ENCODE results near the gene CHP2.
"Not testable (repeated sequence)": the region's sequence is repeated elsewhere in the genome, so short reads cannot be mapped to it uniquely, and the experiment has no call there.

The CHP2 gene

DNA sequence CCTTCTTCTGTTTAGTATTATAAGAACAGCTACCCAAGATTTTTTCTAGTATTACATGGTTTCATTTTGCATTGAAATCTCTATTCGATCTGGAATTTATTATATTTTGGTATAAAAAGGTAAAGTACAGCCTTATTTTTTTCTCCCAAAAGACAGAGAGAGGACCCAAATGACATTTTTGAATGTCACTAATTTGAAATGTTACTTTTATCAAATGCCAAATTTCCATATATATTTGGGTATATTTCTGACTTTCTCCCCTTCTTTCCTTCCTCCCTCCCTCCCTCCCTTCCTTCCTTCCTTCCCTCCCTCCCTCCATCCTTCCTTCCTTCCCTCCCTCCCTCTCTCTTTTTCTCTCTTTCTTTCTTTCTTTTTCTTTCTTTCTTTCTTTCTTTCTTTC is 6.2 kb upstream of the CHP2 start:
- DNase-seq, result no peak

DNA sequence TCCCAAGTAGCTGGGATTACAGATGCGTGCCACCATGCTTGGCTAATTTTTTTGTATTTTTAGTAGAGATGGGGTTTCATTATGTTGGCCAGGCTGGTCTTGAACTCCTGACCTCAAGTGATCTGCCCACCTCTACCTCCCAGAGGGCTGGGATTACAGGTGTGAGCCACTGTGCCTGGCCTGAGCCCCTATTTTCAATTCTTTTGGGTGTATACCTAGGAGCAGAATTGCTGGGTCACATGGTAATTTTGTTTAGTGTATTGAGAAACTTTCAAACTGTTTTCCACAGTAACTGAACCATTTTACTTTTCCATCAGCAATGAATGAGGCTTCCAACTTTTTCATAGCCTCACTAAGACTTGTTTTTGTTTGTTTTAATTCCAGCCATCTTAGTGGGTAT is 3.8 kb upstream of the CHP2 start:
- DNase-seq, result not testable (repeated sequence)

DNA sequence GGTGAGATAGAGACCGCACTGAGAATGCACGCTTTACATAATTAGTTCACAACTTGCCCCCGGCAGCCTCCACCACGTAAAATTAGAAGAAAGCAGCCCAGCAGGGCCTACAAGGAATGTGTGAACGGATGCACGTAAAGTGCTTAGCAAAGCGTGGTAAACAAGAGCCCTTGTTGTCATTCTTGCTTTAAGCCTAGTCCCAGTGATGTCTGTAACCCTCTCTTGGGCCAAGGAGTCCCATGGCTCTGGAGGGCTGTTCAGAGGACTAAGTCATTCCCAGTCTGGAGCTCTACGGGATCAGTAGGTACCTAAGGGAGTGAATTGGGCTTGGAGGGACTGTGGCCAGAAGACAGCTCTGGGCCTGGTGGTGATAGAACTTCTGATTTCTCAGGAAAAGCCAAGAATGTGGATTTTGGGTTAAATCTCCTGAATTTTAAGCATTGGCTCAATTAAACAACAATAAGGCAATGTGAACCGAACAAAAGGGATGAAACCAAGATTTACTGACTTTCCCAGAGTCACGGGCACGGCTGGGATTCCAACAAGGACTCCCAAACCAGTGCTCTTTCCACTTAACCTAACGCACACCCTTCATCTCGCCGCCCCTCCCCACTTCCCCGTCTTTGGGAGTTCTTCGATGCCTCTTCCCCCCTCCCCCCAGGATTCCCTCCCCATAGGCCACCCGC is 775 bp upstream of the CHP2 start:
- DNase-seq, result no peak

DNA sequence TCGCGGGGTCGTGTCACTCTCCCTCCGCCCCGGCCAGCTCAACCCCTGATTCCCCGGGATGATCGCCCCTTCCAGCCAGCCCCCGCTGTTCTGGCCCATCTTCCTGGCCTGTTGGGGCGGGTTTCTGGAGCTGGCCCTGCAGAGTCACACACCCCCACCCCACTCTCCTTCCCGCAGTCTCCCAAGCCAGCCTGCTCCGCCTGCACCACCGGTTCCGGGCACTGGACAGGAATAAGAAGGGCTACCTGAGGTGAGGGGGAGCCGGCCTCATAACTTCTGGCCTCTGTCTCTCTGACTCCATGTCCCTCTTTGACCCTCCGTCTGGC is 621 bp downstream of the CHP2 start:
- no peak for DNase-seq

DNA sequence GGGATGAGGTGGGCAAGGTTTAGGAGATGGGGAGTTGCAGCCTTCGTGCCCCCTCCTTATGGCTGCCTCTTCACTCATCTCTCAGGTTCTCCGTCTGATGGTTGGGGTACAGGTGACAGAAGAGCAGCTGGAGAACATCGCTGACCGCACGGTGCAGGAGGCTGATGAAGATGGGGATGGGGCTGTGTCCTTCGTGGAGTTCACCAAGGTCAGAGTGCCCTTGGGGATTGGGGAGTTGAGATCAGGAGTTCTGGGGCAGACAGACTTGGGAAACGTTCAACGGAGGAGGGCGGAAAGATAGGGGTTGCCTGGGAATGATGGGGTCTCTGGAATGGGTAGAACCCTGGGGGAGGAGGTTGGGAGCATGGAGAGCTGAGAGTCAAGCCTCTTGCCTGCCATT is 2.3 kb downstream of the CHP2 start:
- DNase-seq, result no peak

DNA sequence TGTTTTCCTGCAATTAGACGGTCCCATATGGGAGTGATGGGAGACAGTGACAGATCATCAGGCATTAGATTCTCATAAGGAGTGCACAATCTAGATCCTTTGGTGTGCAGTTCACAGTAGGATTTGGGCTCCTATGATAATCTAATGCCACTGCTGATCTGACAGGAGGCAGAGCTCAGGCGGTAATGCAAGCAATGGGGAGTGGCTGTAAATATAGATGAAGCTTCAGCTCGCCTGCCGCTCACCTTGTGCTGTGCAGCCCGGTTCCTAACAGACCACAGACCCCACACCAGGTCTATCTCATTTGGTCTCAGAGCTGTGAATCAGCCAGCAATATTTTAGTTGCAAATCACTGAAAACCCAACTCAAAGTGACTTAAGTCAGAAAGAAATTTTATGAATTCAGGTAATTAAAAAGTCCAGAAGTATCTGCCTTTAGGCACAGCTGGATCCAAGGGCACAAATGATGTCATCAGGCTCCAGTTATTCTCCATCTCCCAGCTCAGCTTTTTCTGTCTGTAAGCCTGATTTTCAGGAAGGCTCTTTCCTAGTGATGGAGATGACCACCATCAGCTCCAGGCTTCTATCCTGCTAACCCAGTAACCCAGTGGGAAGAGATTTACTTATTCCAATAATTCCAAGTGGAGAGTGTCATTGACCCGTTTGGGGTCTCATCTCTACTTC is 3.3 kb downstream of the CHP2 start:
- no peak for DNase-seq

DNA sequence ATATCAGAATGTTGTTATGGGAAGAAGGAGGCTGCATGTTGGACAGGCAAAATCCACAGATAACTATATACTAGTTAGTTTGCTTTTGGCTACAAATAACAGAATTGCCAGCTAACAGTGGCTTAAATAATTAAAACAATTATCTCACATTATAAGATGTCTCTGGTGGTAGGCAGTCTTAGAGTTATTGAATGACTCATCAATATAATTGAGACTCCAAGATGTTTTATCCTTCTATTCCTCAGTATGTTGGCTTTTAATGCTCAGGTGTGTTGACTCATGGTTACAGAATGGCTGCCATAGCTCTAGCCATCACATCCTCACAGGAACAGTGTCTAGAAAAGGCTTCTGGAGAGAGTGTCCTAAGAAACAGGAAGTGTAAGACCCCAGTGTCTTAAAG is 11.1 kb downstream of the CHP2 start:
- no peak for DNase-seq

DNA sequence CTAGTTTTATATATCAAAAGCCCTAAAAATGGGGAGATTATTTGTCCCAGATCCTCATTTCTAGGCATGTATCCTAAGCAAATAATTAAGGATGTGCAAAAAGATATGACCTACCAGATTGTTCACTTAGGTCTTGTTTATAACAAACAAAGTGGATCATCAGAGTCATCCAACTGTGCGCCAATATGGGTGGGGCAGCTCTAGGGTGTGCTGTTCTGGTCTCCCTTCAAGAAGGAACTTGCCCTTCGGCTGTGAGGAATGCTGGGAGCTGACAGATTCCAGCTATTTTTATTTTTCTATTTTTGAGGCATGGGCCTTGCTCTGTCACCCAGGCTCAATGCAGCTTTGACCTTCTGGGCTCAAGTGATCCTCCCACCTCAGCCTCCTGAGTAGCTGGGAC is 13.8 kb downstream of the CHP2 start:
- DNase-seq, result no peak

DNA sequence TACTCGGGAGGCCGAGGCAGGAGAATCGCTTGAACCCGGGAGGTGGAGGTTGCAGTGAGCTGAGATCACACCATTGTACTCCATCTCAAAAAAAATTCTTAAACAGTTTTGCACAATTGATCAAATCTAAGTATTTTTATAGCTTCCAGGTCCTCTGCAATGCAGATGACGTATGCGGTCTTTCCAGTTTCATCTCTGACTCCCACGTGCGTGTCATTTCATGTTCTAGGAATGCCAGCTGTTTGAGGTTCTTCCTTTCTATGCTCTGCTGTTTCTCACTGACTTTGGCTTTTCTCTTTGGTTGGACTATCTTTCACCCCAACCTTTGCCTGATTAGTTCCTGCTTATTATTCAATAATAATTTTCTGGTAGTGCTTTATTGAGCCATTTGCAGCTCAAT is 16.2 kb downstream of the CHP2 start:
- DNase-seq, result no peak

DNA sequence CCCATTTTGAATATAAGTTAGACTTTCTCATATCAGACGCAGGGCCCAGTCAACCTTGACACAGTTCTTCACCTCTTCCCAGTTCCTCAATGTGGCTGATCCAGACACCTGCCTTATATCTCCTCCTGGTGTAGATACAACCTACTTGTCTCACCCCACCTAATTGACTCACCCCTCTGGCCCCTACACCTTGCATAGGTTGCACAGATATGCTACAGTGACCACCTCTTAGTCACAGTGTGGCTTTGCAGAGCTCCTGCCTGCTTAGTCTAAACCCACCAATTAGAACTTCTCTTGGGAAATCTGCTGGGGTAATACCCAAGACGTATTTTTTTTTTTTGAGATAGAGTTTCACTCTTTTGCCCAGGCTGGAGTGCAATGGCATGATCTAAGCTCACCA is 16.8 kb downstream of the CHP2 start:
- no peak for DNase-seq

DNA sequence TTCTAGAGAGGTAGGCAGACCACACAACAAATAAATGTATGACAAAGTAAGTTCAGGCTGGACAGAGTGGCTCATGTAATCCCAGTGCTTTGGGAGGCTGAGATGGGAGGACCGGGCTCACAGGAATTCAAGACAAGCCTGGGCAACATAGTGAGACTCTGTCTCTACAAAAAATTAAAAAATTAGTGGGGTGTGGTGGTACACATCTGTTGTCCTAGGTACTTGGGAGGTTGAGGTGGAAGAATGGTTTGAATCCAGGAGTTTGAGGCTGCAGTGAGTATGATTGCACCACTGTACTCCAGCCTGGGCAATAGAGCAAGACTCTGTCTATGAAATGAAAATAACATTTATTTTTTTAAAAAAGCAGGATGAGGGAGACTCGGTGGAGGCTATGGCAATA is 18.5 kb downstream of the CHP2 start:
- no peak for DNase-seq

DNA sequence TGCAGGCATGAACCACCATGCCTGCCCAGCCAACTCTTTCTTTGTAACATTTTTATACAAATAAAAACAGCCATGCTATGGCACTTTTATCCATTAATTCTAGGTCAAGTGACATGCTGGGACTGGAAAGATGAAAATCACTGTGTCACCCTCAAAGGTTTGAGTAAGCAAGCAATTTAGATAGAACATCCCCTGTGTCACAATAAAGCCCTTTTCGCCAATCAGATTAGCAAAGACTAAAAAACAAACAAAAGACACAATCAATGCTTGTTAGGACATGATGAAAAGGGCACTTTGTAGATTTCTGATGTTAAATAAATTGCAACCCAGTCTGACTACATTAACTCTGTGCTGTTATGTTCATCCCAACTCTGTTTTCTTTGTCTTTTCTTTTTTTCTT is 26.4 kb downstream of the CHP2 start:
- DNase-seq, result no peak

DNA sequence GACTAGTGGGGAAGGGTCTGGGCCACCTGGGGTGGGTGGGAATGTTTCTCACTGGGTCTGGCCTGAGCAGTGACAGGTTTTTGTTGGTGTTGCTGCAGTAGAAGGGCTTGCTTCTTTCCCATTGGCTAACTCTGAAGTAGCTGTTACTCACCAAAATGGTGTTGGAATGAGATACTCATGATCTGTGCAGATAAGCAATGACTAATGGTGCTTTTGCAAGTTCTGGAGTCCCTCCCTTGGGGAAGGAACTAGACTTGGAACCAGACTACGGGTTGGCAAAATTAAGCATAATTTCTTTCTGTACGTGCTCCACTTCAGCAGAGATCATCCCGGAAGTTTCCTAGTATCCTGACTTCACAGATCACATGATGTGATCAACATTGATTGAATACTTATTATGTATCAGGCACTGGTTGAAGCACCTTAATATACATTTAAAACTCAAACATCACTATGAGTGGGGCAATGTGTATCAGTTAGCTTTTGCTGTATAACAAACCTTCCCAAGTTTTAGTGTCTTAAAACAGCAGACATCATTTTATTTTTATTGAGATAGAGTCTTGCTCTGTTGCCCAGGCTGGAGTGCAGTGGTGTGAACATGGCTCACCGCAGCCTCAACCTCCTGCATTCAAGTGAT is 30.1 kb downstream of the CHP2 start:
- DNase-seq, result no peak

DNA sequence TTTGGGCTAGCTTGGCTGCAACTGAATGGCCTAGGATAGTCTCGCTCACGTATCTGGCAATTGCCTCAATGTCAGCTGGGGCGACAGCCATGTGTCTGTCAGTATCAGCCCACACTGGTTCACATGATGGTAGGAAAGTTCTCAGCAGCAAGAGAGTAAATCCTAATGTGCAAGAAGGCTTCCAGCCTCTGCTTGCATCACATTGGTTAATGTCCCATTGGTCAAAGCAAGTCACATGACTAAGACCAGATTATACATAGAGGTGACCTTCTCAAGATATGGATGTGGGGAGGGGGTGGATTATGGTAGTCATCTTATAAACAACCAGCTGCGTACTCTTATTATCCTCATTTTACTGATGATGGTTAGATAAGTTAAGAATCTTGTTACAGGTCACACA is 31.0 kb downstream of the CHP2 start:
- DNase-seq, result no peak

DNA sequence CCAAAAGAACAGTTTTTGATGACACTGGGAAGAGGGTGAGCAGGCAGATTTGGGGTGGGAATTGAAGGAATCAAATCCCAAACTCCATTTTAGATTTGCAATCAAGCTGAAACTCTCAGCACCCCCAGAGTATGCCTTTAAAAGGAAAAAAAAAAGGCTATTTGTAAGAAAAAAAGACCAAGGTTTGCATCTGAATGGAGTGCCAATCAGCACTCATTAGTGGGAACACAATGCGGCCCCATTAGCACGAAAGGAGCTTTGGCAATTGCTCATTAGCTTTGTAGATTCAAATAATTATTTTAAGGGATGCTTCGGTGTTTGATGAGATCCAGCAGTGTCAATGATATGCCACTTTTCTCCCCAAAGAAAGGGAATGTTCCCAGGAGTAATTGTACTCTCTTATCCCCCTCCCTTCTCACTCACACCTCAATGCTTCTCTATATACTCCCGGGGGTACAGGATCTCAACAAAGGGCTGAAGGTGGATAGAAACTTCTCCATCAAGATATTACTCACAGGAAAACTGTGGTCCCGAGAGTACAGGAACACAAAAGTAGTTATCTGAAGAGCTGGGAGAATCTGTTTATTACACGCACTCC is 32.2 kb downstream of the CHP2 start:
- DNase-seq, result no peak

DNA sequence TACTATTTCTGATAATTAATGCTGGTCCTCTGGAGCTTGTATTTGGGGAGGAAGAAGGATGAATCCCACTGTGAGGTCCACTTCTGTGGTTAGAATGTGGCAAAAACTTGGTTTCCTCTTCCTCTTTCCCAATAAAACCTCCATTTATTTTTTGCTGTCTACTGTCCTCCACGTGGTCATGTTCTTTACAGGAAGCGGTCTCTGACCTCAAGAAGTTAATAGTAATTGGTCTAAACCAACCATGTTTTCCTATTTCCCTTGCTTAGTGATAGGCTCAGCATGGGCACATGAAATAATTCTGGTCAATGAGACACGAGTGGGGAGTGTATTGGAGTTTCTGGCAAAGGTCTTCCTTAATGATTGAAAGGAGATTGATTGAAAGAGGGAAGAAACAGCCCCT is 33.9 kb downstream of the CHP2 start:
- DNase-seq, result no peak

DNA sequence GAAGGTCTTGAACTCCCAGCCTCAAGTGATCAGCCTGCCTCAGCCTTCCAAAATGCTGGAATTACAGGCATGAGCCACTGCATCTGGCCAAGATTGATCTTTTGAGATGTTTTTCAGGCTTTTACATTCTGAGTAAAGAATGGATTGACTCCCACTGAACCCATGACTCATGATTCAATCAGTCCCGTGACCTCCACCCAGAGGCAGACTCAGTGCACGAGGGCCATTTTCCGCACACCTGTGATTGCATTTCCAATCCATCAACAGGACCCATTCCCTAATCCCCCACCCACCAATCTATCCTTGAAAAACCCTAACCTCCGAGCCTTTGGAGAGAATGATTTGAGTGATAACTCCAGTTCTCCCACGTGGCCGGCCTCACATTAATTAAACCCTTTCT is 40.6 kb downstream of the CHP2 start:
- no peak for DNase-seq

DNA sequence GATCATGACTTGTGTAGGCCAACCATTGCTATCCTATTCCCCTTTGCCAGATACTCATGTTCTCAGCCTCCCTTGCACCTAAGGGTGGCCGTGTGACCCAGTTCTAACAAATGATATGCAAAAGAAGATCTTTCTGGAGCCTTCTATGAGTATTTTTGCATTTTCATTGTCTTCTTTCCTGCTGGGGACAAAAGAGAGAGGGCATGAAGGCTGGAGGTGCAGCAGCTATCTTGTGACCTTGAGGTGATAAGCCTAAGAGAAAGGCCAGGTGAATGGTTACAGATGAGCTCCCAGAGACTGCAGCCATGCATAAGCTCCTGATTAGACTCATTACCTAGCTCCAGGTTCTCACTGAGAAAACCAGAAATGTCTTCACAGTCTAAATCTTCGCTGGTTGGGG is 42.1 kb downstream of the CHP2 start:
- no peak for DNase-seq

DNA sequence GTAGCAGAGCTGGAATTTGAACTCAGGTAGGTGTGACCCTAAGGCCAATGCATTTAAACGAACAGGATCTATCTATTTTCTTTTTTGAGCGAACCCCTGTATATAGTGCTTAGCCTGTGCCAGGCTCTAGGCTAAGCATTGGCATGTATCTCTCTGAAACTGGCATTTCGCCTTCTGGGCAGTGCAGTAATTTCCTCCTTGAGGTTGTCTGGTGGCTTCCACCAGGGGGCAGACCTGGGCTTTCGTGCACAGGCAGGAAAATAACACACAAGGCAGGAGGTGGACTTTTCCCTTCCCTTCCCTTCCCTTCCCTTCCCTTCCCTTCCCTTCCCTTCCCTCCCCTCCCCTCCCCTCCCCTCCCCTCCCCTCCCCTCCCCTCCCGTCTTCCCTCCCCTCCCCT is 46.6 kb downstream of the CHP2 start:
- DNase-seq, result peak; percentile 92

DNA sequence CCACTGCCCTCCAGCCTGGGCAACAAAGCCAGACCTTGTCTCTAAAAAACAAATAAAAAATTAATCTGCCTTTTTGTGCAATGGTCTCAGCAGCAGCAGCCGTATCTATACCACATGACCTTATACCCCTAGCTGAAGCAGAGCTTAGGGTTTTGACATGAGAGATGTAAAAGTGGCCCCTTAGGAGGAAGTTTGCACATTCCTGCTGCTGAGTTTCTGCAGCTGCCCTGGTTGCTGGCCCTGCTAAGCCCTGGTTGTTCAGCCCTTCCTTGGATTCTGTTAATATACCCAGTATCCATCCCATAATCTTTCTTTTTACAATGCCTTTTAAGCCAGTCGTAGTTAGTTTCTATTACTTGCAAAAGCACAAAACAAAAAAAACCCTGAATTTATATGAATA is 48.0 kb downstream of the CHP2 start:
- DNase-seq, result no peak

DNA sequence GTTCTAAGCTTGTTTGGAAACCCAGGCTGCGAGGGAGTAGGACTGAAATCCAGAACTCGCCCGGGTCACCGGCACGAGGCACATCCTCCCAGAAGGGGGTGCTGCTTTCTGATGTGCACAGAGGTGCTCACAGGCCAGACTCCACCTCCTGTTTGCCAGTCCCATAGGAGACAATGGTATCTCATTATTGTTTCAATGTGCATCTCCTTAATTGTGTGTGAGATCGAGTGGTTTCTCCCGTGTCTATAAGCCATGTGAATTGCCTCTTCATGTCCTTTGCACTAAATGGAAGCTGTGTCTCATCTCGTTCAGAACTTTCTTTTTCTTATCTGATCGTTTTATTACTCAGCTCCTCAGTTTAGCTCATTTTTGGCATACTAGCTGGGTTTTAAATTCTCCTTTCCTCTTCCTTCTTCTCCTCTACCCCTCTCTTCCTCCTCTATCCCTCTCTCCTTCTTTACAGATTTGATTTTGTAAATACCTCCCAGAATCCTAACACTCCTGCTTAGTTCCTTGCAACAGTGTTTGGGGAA is 48.8 kb downstream of the CHP2 start:
- DNase-seq, result peak; percentile 88

DNA sequence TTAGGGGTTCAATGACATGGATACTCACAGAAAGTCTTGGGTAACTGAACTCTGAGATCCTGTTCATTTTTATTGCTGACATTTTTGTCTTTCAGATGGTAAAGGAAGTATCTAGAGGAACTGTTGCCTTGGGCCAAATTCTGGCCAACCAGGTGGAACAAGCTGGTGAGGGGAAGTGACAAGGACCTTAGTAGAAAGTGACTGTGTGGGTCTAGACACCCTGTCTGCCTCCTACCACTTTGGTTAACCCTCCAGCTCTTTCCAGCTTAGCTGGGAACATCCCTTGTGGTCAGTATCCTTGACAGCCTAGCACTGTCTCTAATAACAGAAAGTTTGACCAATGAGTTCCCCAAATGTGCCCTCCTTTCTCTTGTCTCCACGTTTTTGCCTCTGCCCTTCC is 52.2 kb downstream of the CHP2 start:
- no peak for DNase-seq

All from activated effector memory CD4-positive, alpha-beta T cell treated with anti-CD3 and anti-CD28 coated beads, Interleukin-2, amount 50 U/mL, for 16 hours (primary cell).